Endothelial cell of umbilical vein (primary cell): ENCODE results near the gene TMEM170B. TPM values are rescaled to one million over a fixed set of nuclear protein-coding genes. Genes with fewer than 3 reads are reported as not detected.

ENCODE experiments used
- BruUV-seq: library from RNA; stranded (reverse); fragments of 400-500 nt; replicated peaks from 2 replicates; lab custom pipeline; 2021; lab: Mats Ljungman, UMichigan
- CTCF ChIA-PET: fragments of 300-600, 350-600 bp; sonication (Branson Sonifier 250); formaldehyde crosslinking; loops from one replicate; lab custom pipeline; 2021; ENCODE audit warnings: antibody characterized with exemption, inconsistent platforms; lab: Charles Lee
- POLR2A ChIA-PET: fragments of 300-600, 350-600 bp; sonication (Branson Sonifier 250); formaldehyde crosslinking; loops from one replicate; lab custom pipeline; 2021; ENCODE audit warnings: antibody characterized with exemption, inconsistent platforms; lab: Charles Lee
- DNase-seq: peaks from one replicate; pipeline ENCODE4 v3.0.0-alpha.2; 2011; ENCODE audit warnings: low read depth, low spot score
- FAIRE-seq: peaks from 2 replicates; lab custom pipeline; 2011; peaks lifted over from hg19 to GRCh38; lab: Jason Lieb, UNC
- H2AFZ ChIP-seq: 2 replicates; pipeline ENCODE4 v1.6.0; 2012; ENCODE audit warnings: low read depth, low read length, control low read depth, inconsistent platforms
- H3K27ac ChIP-seq: 2 replicates; pipeline ENCODE4 v1.5.1; 2011; ENCODE audit warnings: low read depth, mild to moderate bottlenecking, control low read depth, low read length, moderate library complexity; ENCODE audit not compliant: insufficient read depth
- H3K27me3 ChIP-seq, 2 experiments: 2 replicates each; pipeline versions ENCODE4 v1.6.0 to v1.6.1; 2011; ENCODE audit warnings: low read length in 2 of 2, mixed read lengths in 1 of 2; ENCODE audit not compliant: control insufficient read depth in 2 of 2, insufficient read depth in 2 of 2
- H3K36me3 ChIP-seq, 2 experiments: 2 replicates in 1 of 2; 3 replicates in 1 of 2; pipeline ENCODE4 v1.5.1; 2011; ENCODE audit warnings: low read length in 2 of 2, mild to moderate bottlenecking in 1 of 2, moderate library complexity in 1 of 2; ENCODE audit not compliant: control insufficient read depth in 2 of 2, insufficient read depth in 2 of 2; ENCODE audit errors: extremely low read depth in 1 of 2
- H3K4me1 ChIP-seq: 3 replicates; pipeline ENCODE4 v1.5.1; 2011; ENCODE audit warnings: mild to moderate bottlenecking, low read length; ENCODE audit not compliant: control insufficient read depth, insufficient read depth; ENCODE audit errors: extremely low read depth
- H3K4me2 ChIP-seq: 2 replicates; pipeline ENCODE4 v1.6.1; 2011; ENCODE audit warnings: low read length, control low read depth, mixed read lengths; ENCODE audit not compliant: insufficient read depth
- H3K4me3 ChIP-seq, 3 experiments: fragments of 200-600 bp in 1 of 3; sonication (generic), shearing (Covaris generic) in 1 of 3; replicated peaks in 1 of 3; 2 replicates each; pipeline ENCODE4 v1.5.1; 2011 to 2016; ENCODE audit warnings: control low read depth in 3 of 3, low read length in 3 of 3, mild to moderate bottlenecking in 2 of 3, inconsistent platforms in 1 of 3, low read depth in 1 of 3, moderate library complexity in 1 of 3; ENCODE audit not compliant: insufficient read depth in 1 of 3
- H3K79me2 ChIP-seq: 2 replicates; pipeline ENCODE4 v1.6.0; 2012; ENCODE audit warnings: low read length, inconsistent platforms; ENCODE audit not compliant: control insufficient read depth, insufficient read depth
- H3K9ac ChIP-seq: replicated peaks from 2 replicates; pipeline ENCODE3; 2011; ENCODE audit warnings: low read length, control low read depth; ENCODE audit not compliant: insufficient read depth; ENCODE audit errors: extremely low read depth
- H3K9me1 ChIP-seq: replicated peaks from 3 replicates; pipeline ENCODE4 v1.6.0; 2011; ENCODE audit warnings: mild to moderate bottlenecking, low read length; ENCODE audit not compliant: control insufficient read depth, insufficient read depth; ENCODE audit errors: extremely low read depth
- H3K9me3 ChIP-seq: replicated peaks from 2 replicates; pipeline ENCODE4 v1.5.1; 2012; ENCODE audit warnings: low read length, inconsistent platforms; ENCODE audit not compliant: control insufficient read depth, insufficient read depth
- H4K20me1 ChIP-seq: replicated peaks from 2 replicates; pipeline ENCODE3; 2011; ENCODE audit warnings: mild to moderate bottlenecking, low read length; ENCODE audit not compliant: control insufficient read depth, insufficient read depth; ENCODE audit errors: extremely low read depth
- EZH2 ChIP-seq: IDR thresholded peaks from 2 replicates; pipeline ENCODE4 v1.6.1; 2012; ENCODE audit warnings: borderline replicate concordance, low read depth, mild to moderate bottlenecking, moderate library complexity, low read length, inconsistent platforms; ENCODE audit not compliant: severe bottlenecking
- GATA2 ChIP-seq: IDR thresholded peaks from 2 replicates; pipeline ENCODE4 v1.7.0; 2011; ENCODE audit warnings: low read depth, mild to moderate bottlenecking, moderate library complexity, mixed read lengths, low read length; ENCODE audit not compliant: insufficient read length, insufficient read depth
- JUN ChIP-seq: IDR thresholded peaks from 2 replicates; pipeline ENCODE4 v1.6.1; 2011; ENCODE audit warnings: borderline replicate concordance, low read depth; ENCODE audit not compliant: insufficient read length, insufficient read depth
- MYC ChIP-seq: IDR thresholded peaks from one replicate; pipeline ENCODE4 v1.6.1; 2011; ENCODE audit warnings: mild to moderate bottlenecking, low read depth, low read length
- POLR2A ChIP-seq: IDR thresholded peaks from 2 replicates; pipeline ENCODE4 v1.6.1; 2012; ENCODE audit warnings: low read depth, mild to moderate bottlenecking, control low read depth, low read length
- dilution Hi-C: fragments of 300-500 bp; cut with MboI; formaldehyde crosslinking; loops from one replicate; pipeline ENCODE4 v1.15.0; 2019; ENCODE audit warnings: low sequenced_read_pairs; ENCODE audit not compliant: extremely low pct_ligation_motif_present
- intact Hi-C: fragments of 100-400 bp; cut with micrococcal nuclease; formaldehyde crosslinking; loops from one replicate; pipeline ENCODE4 v1.10.0; 2022
- polyA plus RNA-seq, 4 experiments: library from polyadenylated mRNA; depleted of rRNA in 3 of 4; stranded (reverse) in 3 of 4; unstranded in 1 of 4; fragments of >200 nt; gene quantifications; 2 replicates each; pipeline versions ENCODE4 v1.2.1 to v1.2.3, GENCODE V29; 2011 to 2012; ENCODE audit warnings: missing spikeins in 1 of 4
- total RNA-seq: library from RNA; stranded (reverse); gene quantifications from 2 replicates; pipeline ENCODE4 v1.2.3, GENCODE V29; 2021
- TF ChIP-seq, protein P1 (sequence below), 2 donors: IDR thresholded peaks; 1 replicate in 1 of 2; 2 replicates in 1 of 2; pipeline ENCODE4 v1.5.1; 2011; ENCODE audit warnings: low read length in 2 of 2, mild to moderate bottlenecking in 2 of 2, moderate library complexity in 2 of 2, control low read depth in 1 of 2, inconsistent platforms in 1 of 2, low read depth in 1 of 2; ENCODE audit not compliant: insufficient read depth in 1 of 2; ENCODE audit errors: extremely low read depth in 1 of 2
- TF ChIP-seq, protein P2 (sequence below): IDR thresholded peaks from 2 replicates; pipeline ENCODE4 v1.6.1; 2011; ENCODE audit not compliant: insufficient read depth, insufficient read length

The TMEM170B gene
- total and polyA plus RNA-seq, 2 donors (not counting 3 experiments of a cell fraction or from before 2014, with no cell fraction given), result 1.1 to 4.2 TPM

DNA sequence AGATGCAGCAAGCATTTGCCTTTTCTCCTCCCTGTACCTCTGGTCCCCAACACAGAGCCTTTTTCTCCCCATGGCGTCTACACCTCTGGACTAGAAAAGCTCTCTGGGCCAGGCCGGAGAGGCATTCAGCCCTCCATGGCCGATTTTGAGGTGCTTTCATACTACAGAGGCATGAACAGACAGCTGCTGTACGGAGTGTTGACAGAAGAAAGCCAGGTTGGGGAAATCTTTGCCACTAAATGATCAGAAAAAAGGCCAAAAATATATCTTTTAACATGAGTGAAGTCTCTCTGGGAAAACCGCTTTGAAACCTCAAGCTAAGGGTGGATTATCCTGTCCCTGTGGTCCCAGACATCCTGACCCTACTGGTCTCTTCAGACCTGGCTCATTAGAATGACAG is 94.0 kb downstream of the TMEM170B start:
- H3K4me2 ChIP-seq, result no peak overlapping the region
- POLR2A ChIA-PET, result no interaction called here

More for the DNA sequence above, 94.0 kb downstream of the TMEM170B start:
- H3K27me3 ChIP-seq, result no peaks in the 10 kb centered on the region
- dilution Hi-C loops, result no loop called here
- no peaks in the 10 kb centered on the region for H3K9me3 ChIP-seq
- no peak overlapping the region for H3K27ac ChIP-seq
- no peak overlapping the region for H3K4me3 ChIP-seq
- H3K4me1 ChIP-seq, result no peaks in the 10 kb centered on the region
- CTCF ChIA-PET, result interaction anchor here (0.9 kb wide), 1 partner anchor 10 kb away, joined by 3 read pairs; no protein-coding TSS in a partner anchor
- intact Hi-C loops, result no loop called here
- FAIRE-seq (no peak), DNase-seq (no peak)
- H2AFZ ChIP-seq, result no peak overlapping the region
- no peaks in the 10 kb centered on the region for H3K9me1 ChIP-seq
- no TSS peak for BruUV-seq
- no peaks in the 10 kb centered on the region for H3K79me2 ChIP-seq
- no peaks in the 10 kb centered on the region for H3K36me3 ChIP-seq
- no peaks in the 10 kb centered on the region for H4K20me1 ChIP-seq
- TF ChIP-seq, protein P1, sequence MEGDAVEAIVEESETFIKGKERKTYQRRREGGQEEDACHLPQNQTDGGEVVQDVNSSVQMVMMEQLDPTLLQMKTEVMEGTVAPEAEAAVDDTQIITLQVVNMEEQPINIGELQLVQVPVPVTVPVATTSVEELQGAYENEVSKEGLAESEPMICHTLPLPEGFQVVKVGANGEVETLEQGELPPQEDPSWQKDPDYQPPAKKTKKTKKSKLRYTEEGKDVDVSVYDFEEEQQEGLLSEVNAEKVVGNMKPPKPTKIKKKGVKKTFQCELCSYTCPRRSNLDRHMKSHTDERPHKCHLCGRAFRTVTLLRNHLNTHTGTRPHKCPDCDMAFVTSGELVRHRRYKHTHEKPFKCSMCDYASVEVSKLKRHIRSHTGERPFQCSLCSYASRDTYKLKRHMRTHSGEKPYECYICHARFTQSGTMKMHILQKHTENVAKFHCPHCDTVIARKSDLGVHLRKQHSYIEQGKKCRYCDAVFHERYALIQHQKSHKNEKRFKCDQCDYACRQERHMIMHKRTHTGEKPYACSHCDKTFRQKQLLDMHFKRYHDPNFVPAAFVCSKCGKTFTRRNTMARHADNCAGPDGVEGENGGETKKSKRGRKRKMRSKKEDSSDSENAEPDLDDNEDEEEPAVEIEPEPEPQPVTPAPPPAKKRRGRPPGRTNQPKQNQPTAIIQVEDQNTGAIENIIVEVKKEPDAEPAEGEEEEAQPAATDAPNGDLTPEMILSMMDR (IDR thresholded peaks at IDR 0.05; ENCODE audit: extremely low read depth in 1 of 2, insufficient read depth in 1 of 2, low read depth in 1 of 2, low read length in 2 of 2), result no peak
- TF ChIP-seq JUN, result no peak
- TF ChIP-seq POLR2A, result no peak
- TF ChIP-seq, protein P2, sequence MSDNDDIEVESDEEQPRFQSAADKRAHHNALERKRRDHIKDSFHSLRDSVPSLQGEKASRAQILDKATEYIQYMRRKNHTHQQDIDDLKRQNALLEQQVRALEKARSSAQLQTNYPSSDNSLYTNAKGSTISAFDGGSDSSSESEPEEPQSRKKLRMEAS, result no peak
- no peak for TF ChIP-seq EZH2
- TF ChIP-seq GATA2, result no peak
- no peak for TF ChIP-seq MYC
- H3K9ac ChIP-seq, result no peak overlapping the region
